Caco-2 (cell line): Measurements from ENCODE around the gene COX7A2L. TPM values are rescaled to one million over a fixed set of nuclear protein-coding genes. Genes with fewer than 3 reads are reported as not detected.
"Not testable (repeated sequence)": the region's sequence is repeated elsewhere in the genome, so short reads cannot be mapped to it uniquely, and the experiment has no call there.

Experiments used
- BruUV-seq: library from RNA; stranded (reverse); fragments of 400-500 nt; replicated peaks from 2 replicates; lab custom pipeline; 2021; lab: Mats Ljungman, UMichigan
- CTCF ChIA-PET: fragments of 300-600 bp; sonication (Branson Sonifier 250); formaldehyde crosslinking; loops from one replicate; lab custom pipeline; 2022; ENCODE audit warnings: antibody characterized with exemption; lab: Charles Lee
- POLR2A ChIA-PET: fragments of 300-600 bp; sonication (Branson Sonifier 250); formaldehyde crosslinking; loops from one replicate; lab custom pipeline; 2022; ENCODE audit warnings: antibody characterized with exemption; lab: Charles Lee
- DNase-seq, 2 experiments: peaks; one replicate each; pipeline versions ENCODE4 v3.0.0 to v3.0.0-alpha.2; 2020 to 2022
- H3K27me3 ChIP-seq: replicated peaks from 2 replicates; pipeline ENCODE4 v1.6.0; 2011; ENCODE audit warnings: low read length; ENCODE audit not compliant: control insufficient read depth, insufficient read depth
- H3K36me3 ChIP-seq: 2 replicates; pipeline ENCODE4 v1.5.1; 2011; ENCODE audit warnings: low read length; ENCODE audit not compliant: control insufficient read depth, insufficient read depth
- H3K4me1 ChIP-seq: fragments of 250-450 bp; sonication (Bioruptor Pico); 2 replicates; pipeline ENCODE4 v1.5.1; 2020; ENCODE audit warnings: mild to moderate bottlenecking
- H3K4me3 ChIP-seq: 2 replicates; pipeline ENCODE4 v1.5.1; 2011; ENCODE audit warnings: low read depth, mild to moderate bottlenecking, control low read depth, low read length
- H3K9me3 ChIP-seq: fragments of 250-450 bp; sonication (Bioruptor Pico); 2 replicates; pipeline ENCODE4 v1.5.1; 2020; ENCODE audit warnings: mild to moderate bottlenecking, moderate library complexity
- H3K27ac Mint-ChIP-seq: one replicate; pipeline ENCODE4 v1.8.0; 2022; ENCODE audit warnings: mixed read lengths; ENCODE audit not compliant: unreplicated experiment
- H3K27me3 Mint-ChIP-seq: one replicate; pipeline ENCODE4 v1.8.0; 2022; ENCODE audit warnings: mixed read lengths; ENCODE audit not compliant: insufficient read depth, unreplicated experiment
- H3K36me3 Mint-ChIP-seq: one replicate; pipeline ENCODE4 v1.8.0; 2022; ENCODE audit warnings: mild to moderate bottlenecking, mixed read lengths; ENCODE audit not compliant: insufficient read depth, unreplicated experiment
- H3K4me1 Mint-ChIP-seq: one replicate; pipeline ENCODE4 v1.8.0; 2022; ENCODE audit warnings: low read depth, mixed read lengths; ENCODE audit not compliant: unreplicated experiment
- H3K4me3 Mint-ChIP-seq: one replicate; pipeline ENCODE4 v1.8.0; 2022; ENCODE audit warnings: mild to moderate bottlenecking, moderate library complexity, mixed read lengths; ENCODE audit not compliant: unreplicated experiment
- H3K9me3 Mint-ChIP-seq: one replicate; pipeline ENCODE4 v1.8.0; 2022; ENCODE audit warnings: mixed read lengths; ENCODE audit not compliant: unreplicated experiment
- intact Hi-C: fragments of 100-400 bp; cut with micrococcal nuclease; formaldehyde crosslinking; loops from one replicate; pipeline ENCODE4 v1.10.0; 2022; ENCODE audit not compliant: unreplicated experiment
- total RNA-seq: library from RNA; stranded (reverse); gene quantifications from 2 replicates; pipeline ENCODE4 v1.2.3, GENCODE V29; 2022
- TF ChIP-seq, protein P1 (sequence below), 2 experiments: fragments of 200-600 bp in 1 of 2; IDR thresholded peaks; 1 replicate in 1 of 2; 2 replicates in 1 of 2; pipeline versions ENCODE4 v1.5.1 to v1.8.0; 2011 to 2022; ENCODE audit warnings: antibody characterized with exemption in 1 of 2, control low read depth in 1 of 2, inconsistent platforms in 1 of 2, low read depth in 1 of 2, low read length in 1 of 2, mild to moderate bottlenecking in 1 of 2, moderate library complexity in 1 of 2; ENCODE audit not compliant: insufficient read depth in 1 of 2, severe bottlenecking in 1 of 2, unreplicated experiment in 1 of 2

Gene COX7A2L
- total RNA-seq, 1 experiment from 2014 or later, result 125 TPM

GRCh38 chr2:42385225-42385624 is 24.2 kb upstream of the COX7A2L start:
- no peak overlapping the region for H3K4me3 Mint-ChIP-seq
- no peaks in the 10 kb centered on the region for H3K36me3 ChIP-seq
- DNase-seq, result peak; percentile 60 to 63
- CTCF ChIA-PET, result interaction anchor here (0.6 to 0.9 kb wide), 4 partner anchors 13 to 278 kb away, joined by 3 to 10 read pairs (median 4); no protein-coding TSS in a partner anchor
- H3K9me3 Mint-ChIP-seq, result no peaks in the 10 kb centered on the region
- no peaks in the 10 kb centered on the region for H3K36me3 Mint-ChIP-seq
- no peaks in the 10 kb centered on the region for H3K27me3 Mint-ChIP-seq
- POLR2A ChIA-PET, result no interaction called here
- BruUV-seq, result no TSS peak
- no peak overlapping the region for H3K4me3 ChIP-seq
- no peaks in the 10 kb centered on the region for H3K9me3 ChIP-seq
- intact Hi-C loops, result loop anchor here (2.0 to 5.0 kb wide), 2 partner anchors 77 to 278 kb away; no protein-coding TSS in a partner anchor
- no peak overlapping the region for H3K27ac Mint-ChIP-seq
- H3K4me1 ChIP-seq, result no peaks in the 10 kb centered on the region
- H3K27me3 ChIP-seq, result 0 out of 2 replicates have a peak, but pooled peaks cover 1% of the 10 kb centered on the region
- peaks cover 4% of the 10 kb centered on the region for H3K4me1 Mint-ChIP-seq
- TF ChIP-seq, protein P1, sequence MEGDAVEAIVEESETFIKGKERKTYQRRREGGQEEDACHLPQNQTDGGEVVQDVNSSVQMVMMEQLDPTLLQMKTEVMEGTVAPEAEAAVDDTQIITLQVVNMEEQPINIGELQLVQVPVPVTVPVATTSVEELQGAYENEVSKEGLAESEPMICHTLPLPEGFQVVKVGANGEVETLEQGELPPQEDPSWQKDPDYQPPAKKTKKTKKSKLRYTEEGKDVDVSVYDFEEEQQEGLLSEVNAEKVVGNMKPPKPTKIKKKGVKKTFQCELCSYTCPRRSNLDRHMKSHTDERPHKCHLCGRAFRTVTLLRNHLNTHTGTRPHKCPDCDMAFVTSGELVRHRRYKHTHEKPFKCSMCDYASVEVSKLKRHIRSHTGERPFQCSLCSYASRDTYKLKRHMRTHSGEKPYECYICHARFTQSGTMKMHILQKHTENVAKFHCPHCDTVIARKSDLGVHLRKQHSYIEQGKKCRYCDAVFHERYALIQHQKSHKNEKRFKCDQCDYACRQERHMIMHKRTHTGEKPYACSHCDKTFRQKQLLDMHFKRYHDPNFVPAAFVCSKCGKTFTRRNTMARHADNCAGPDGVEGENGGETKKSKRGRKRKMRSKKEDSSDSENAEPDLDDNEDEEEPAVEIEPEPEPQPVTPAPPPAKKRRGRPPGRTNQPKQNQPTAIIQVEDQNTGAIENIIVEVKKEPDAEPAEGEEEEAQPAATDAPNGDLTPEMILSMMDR (IDR thresholded peaks at IDR 0.05; ENCODE audit: insufficient read depth in 1 of 2, low read depth in 1 of 2, low read length in 1 of 2, severe bottlenecking in 1 of 2, unreplicated experiment in 1 of 2), result peak; percentile 37 to 77

GRCh38 chr2:42383855-42384530 is 23.0 kb upstream of the COX7A2L start:
- no peaks in the 10 kb centered on the region for H3K36me3 Mint-ChIP-seq
- Histone ChIP-seq H3K27me3 (0 out of 2 replicates have a peak, but pooled peaks cover 1% of the 10 kb centered on the region), H3K4me3 (no peak overlapping the region), H3K9me3 (no peaks in the 10 kb centered on the region), H3K36me3 (no peaks in the 10 kb centered on the region), H3K4me1 (no peaks in the 10 kb centered on the region)
- BruUV-seq, result no TSS peak
- ChIA-PET POLR2A (no interaction called here), CTCF (no interaction called here)
- H3K27ac Mint-ChIP-seq, result no peak overlapping the region
- no peaks in the 10 kb centered on the region for H3K27me3 Mint-ChIP-seq
- TF ChIP-seq, protein P1 (IDR thresholded peaks at IDR 0.05; ENCODE audit: insufficient read depth in 1 of 2, low read depth in 1 of 2, low read length in 1 of 2, severe bottlenecking in 1 of 2, unreplicated experiment in 1 of 2), result no peak
- no peak for DNase-seq
- intact Hi-C loops, result loop anchor here (2.0 kb wide), 1 partner anchor 279 kb away; no protein-coding TSS in a partner anchor
- H3K9me3 Mint-ChIP-seq, result no peaks in the 10 kb centered on the region
- H3K4me3 Mint-ChIP-seq, result no peak overlapping the region
- peaks cover 13% of the 10 kb centered on the region for H3K4me1 Mint-ChIP-seq

GRCh38 chr2:42382144-42382543 is 21.1 kb upstream of the COX7A2L start:
- Histone ChIP-seq H3K36me3 (no peaks in the 10 kb centered on the region), H3K27me3 (0 out of 2 replicates have a peak, but pooled peaks cover 1% of the 10 kb centered on the region), H3K9me3 (no peaks in the 10 kb centered on the region), H3K4me1 (no peaks in the 10 kb centered on the region), H3K4me3 (no peak overlapping the region)
- Mint-ChIP-seq H3K9me3 (no peaks in the 10 kb centered on the region), H3K36me3 (no peaks in the 10 kb centered on the region), H3K27me3 (no peaks in the 10 kb centered on the region), H3K4me3 (no peak overlapping the region), H3K27ac (no peak overlapping the region), H3K4me1 (peaks cover 13% of the 10 kb centered on the region)
- intact Hi-C loops, result no loop called here
- no peak for DNase-seq
- CTCF ChIA-PET, result no interaction called here
- POLR2A ChIA-PET, result no interaction called here
- no TSS peak for BruUV-seq
- TF ChIP-seq, protein P1 (IDR thresholded peaks at IDR 0.05; ENCODE audit: insufficient read depth in 1 of 2, low read depth in 1 of 2, low read length in 1 of 2, severe bottlenecking in 1 of 2, unreplicated experiment in 1 of 2), result no peak

GRCh38 chr2:42380026-42380425 is 19.0 kb upstream of the COX7A2L start:
- POLR2A ChIA-PET, result not testable (repeated sequence)

More at GRCh38 chr2:42380026-42380425, 19.0 kb upstream of the COX7A2L start:
- H3K36me3 Mint-ChIP-seq, CTCF ChIA-PET, H3K27me3 ChIP-seq, H3K36me3 ChIP-seq, BruUV-seq, H3K9me3 Mint-ChIP-seq, H3K4me1 ChIP-seq, H3K27me3 Mint-ChIP-seq, H3K9me3 ChIP-seq, intact Hi-C loops, H3K4me3 Mint-ChIP-seq, H3K27ac Mint-ChIP-seq, H3K4me3 ChIP-seq: not testable (repeated sequence)
- DNase-seq, result peak; percentile 38 to 50
- H3K4me1 Mint-ChIP-seq, result peaks cover 13% of the 10 kb centered on the region
